Amygdala (tissue), 56 donors: ENCODE results near the gene ANO9.

Experiments
- DNase-seq, 56 donors: peaks; one replicate each; lab custom pipeline; 2025; lab: John Stamatoyannopoulos, UW

ANO9 gene

GRCh38 chr11:375065-376025 lies 66.5 kb downstream of the ANO9 start:
- DNase-seq = no peak

GRCh38 chr11:373716-374551 lies 67.9 kb downstream of the ANO9 start:
- DNase-seq = peak in 36 of 56 donors; percentile 20 to 82 (median 54)

- DNase-seq = no peak
Observed at GRCh38 chr11:372809-373715, 68.7 kb downstream of the ANO9 start.

GRCh38 chr11:371716-372590 lies 69.9 kb downstream of the ANO9 start:
- no peak for DNase-seq

GRCh38 chr11:371051-371450 lies 70.8 kb downstream of the ANO9 start:
- DNase-seq = no peak

- DNase-seq = peak in 4 of 56 donors; percentile 31 to 38 (median 35)
Observed at GRCh38 chr11:370070-370941, 71.5 kb downstream of the ANO9 start.

GRCh38 chr11:369336-370018 lies 72.3 kb downstream of the ANO9 start, which contains the start of gene B4GALNT4:
Gene B4GALNT4 (plus strand): TSS chr11:369499. CDS start chr11:369804, 305 bp downstream.
- peak in 36 of 56 donors; percentile 25 to 83 (median 49) for DNase-seq

- DNase-seq = peak in 2 of 56 donors; percentile 46 to 56
Observed at GRCh38 chr11:368414-369335, 73.1 kb downstream of the ANO9 start.

GRCh38 chr11:367956-368413 lies 73.8 kb downstream of the ANO9 start:
- DNase-seq = no peak
